ENCODE data around the gene TUBD1. TPM values are rescaled to one million over a fixed set of nuclear protein-coding genes. Genes with fewer than 3 reads are reported as not detected.

TUBD1 gene
- total and polyA plus RNA-seq, 12 donors: 4.0 to 10.4 (median 6.6) TPM

- Histone ChIP-seq H3K4me1 (no peaks in the 10 kb centered on the region), H3K36me3 (peaks cover 0 to 98% (median 19%) of the 10 kb centered on the region in 9 donors)
Observed at GRCh38 chr17:59916446-59916845, 23.7 kb upstream of the TUBD1 start.

GRCh38 chr17:59914274-59914854 is 21.6 kb upstream of the TUBD1 start:
- Histone ChIP-seq H3K9me3 (no peaks in the 10 kb centered on the region), H3K27me3 (no peaks in the 10 kb centered on the region), H3K27ac (no peak overlapping the region), H3K36me3 (peaks cover 0 to 95% (median 11%) of the 10 kb centered on the region in 9 donors), H3K4me3 (no peak overlapping the region), H3K4me1 (no peaks in the 10 kb centered on the region)
- 86 to 91% methylated on average over 1 of the region's 1 CpG for WGBS, 2 donors
- peak in 1 of 8 donors; percentile 35 for ATAC-seq
- intact Hi-C loops (cut with DNase I): loop anchor here in 7 of 10 donors (5.0 to 10.0 kb wide), 4 partner anchors 53 to 530 kb away; no protein-coding TSS in a partner anchor
- DNase-seq: no peak
- TF ChIP-seq CTCF (IDR thresholded peaks at IDR 0.05): peak; percentile 47 to 79 (median 72)

More at GRCh38 chr17:59916446-59916845, 23.7 kb upstream of the TUBD1 start:
- DNase-seq (no peak), ATAC-seq (no peak)
- H3K9me3 ChIP-seq: no peaks in the 10 kb centered on the region
- H3K27me3 ChIP-seq: no peaks in the 10 kb centered on the region
- no peak overlapping the region for H3K4me3 ChIP-seq
- intact Hi-C loops (cut with DNase I): loop anchor here in 3 of 10 donors (5.0 to 10.0 kb wide), 3 partner anchors 118 to 528 kb away; no protein-coding TSS in a partner anchor
- TF ChIP-seq CTCF (IDR thresholded peaks at IDR 0.05): no peak
- H3K27ac ChIP-seq: no peak overlapping the region

GRCh38 chr17:59907467-59907866 is 14.7 kb upstream of the TUBD1 start:
- peaks cover 0 to 48% (median 4%) of the 10 kb centered on the region in 9 donors for H3K36me3 ChIP-seq
- no peak for TF ChIP-seq CTCF (IDR thresholded peaks at IDR 0.05)
- H3K4me3 ChIP-seq: no peak overlapping the region
- ATAC-seq: no peak
- no peaks in the 10 kb centered on the region for H3K4me1 ChIP-seq
- H3K9me3 ChIP-seq: no peaks in the 10 kb centered on the region
- no peaks in the 10 kb centered on the region for H3K27me3 ChIP-seq
- WGBS, 2 donors: 91 to 96% methylated on average over 3 of the region's 3 CpGs
- intact Hi-C loops (cut with DNase I): no loop called here
- H3K27ac ChIP-seq: no peak overlapping the region
- no peak for DNase-seq

- Histone ChIP-seq H3K4me3 (no peak overlapping the region), H3K27ac (no peak overlapping the region), H3K36me3 (peaks cover 0 to 32% (median 0%) of the 10 kb centered on the region in 9 donors), H3K9me3 (no peaks in the 10 kb centered on the region), H3K27me3 (no peaks in the 10 kb centered on the region), H3K4me1 (peaks cover 0 to 11% (median 0%) of the 10 kb centered on the region in 9 donors)
- no peak for TF ChIP-seq CTCF (IDR thresholded peaks at IDR 0.05)
- DNase-seq (no peak), ATAC-seq (no peak)
- WGBS, 2 donors: 89 to 92% methylated on average over 2 of the region's 2 CpGs
- intact Hi-C loops (cut with DNase I): no loop called here
Observed at GRCh38 chr17:59903455-59903854, 10.7 kb upstream of the TUBD1 start.

All from heart right ventricle (tissue), 16 donors.